ENCODE data around the gene KIAA0513. TPM values are rescaled to one million over a fixed set of nuclear protein-coding genes. Genes with fewer than 3 reads are reported as not detected.
A peak's percentile ranks its signal among the peaks of the same experiment; 100 is the strongest.

The KIAA0513 gene
- total RNA-seq, 4 donors from 2014 or later = 8.2 to 22.4 (median 21.4) TPM

DNA sequence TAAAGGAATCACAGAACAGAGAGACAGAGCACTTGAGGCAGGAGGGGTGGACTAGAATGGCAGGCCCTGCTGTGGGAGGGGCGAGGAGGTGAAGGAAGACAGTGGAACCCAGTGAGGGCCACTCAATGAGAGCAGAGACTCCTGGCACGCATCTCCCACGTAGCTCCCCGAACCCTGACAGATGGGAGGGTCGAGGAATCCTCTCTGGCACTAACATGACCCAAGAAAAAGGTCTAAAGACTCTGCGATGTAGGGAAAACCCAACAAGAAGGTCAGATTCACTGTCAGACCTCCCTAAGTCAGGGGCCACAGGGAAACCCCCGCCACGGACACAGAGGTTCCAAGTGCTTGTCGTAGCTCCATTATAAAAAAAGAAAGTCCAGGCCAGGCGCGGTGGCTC is 31.2 kb upstream of the KIAA0513 start:
- Histone ChIP-seq H3K4me1 (peaks cover 21 to 40% of the 10 kb centered on the region in 2 donors), H3K27me3 (no peaks in the 10 kb centered on the region), H3K9me3 (no peaks in the 10 kb centered on the region), H3K36me3 (peaks cover 0 to 21% of the 10 kb centered on the region in 2 donors), H3K27ac (peak overlapping the region; percentile 70 to 84 (median 78)), H3K4me3 (no peak overlapping the region)
- ATAC-seq (no peak), DNase-seq (no peak)
- in situ Hi-C loops (cut with MboI; ENCODE audit: low sequenced_read_pairs in 4 of 4) (loop anchor here in 1 of 4 donors (25.0 kb wide), 1 partner anchor 484 kb away; the partner anchor contains the start of gene MEAK7), intact Hi-C loops (cut with DNase I; ENCODE audit: low total_unique reads) (no loop called here)
- no peak for TF ChIP-seq CTCF (IDR thresholded peaks at IDR 0.05 in 4 of 5, conservative IDR thresholded peaks at IDR 0.05 in 1 of 5)
- TF ChIP-seq POLR2A (IDR thresholded peaks at IDR 0.05) = no peak

DNA sequence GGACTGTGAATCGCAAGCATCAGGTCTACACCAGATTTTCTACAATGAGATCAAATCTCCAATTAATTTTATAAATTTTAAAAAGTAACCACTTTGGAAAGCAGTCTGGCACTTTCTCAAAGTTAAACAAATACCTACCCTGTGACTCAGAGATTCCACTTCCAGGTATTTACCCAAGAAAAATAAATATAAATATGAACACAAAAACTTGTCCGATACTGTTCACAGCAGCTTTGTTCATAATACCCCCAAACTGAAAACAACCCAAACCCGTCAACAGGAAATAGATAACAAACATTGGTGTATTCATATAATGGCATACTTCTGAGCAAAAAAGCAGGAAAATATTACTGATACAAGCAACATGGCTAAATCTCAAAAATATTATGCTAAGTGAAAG is 28.4 kb upstream of the KIAA0513 start:
- TF ChIP-seq POLR2A (IDR thresholded peaks at IDR 0.05) (no peak), CTCF (IDR thresholded peaks at IDR 0.05 in 4 of 5, conservative IDR thresholded peaks at IDR 0.05 in 1 of 5) (no peak)
- DNase-seq = no peak
- peak overlapping the region; percentile 1 to 83 (median 48) for H3K27ac ChIP-seq
- no peaks in the 10 kb centered on the region for H3K27me3 ChIP-seq
- H3K36me3 ChIP-seq = peaks cover 0 to 12% of the 10 kb centered on the region in 2 donors
- in situ Hi-C loops (cut with MboI; ENCODE audit: low sequenced_read_pairs in 4 of 4) = loop anchor here in 1 of 4 donors (25.0 kb wide), 1 partner anchor 487 kb away; the partner anchor contains the start of gene MEAK7
- H3K4me1 ChIP-seq = peaks cover 43 to 60% of the 10 kb centered on the region in 2 donors
- no peak overlapping the region for H3K4me3 ChIP-seq
- H3K9me3 ChIP-seq = no peaks in the 10 kb centered on the region
- no peak for ATAC-seq
- intact Hi-C loops (cut with DNase I; ENCODE audit: low total_unique reads) = no loop called here

DNA sequence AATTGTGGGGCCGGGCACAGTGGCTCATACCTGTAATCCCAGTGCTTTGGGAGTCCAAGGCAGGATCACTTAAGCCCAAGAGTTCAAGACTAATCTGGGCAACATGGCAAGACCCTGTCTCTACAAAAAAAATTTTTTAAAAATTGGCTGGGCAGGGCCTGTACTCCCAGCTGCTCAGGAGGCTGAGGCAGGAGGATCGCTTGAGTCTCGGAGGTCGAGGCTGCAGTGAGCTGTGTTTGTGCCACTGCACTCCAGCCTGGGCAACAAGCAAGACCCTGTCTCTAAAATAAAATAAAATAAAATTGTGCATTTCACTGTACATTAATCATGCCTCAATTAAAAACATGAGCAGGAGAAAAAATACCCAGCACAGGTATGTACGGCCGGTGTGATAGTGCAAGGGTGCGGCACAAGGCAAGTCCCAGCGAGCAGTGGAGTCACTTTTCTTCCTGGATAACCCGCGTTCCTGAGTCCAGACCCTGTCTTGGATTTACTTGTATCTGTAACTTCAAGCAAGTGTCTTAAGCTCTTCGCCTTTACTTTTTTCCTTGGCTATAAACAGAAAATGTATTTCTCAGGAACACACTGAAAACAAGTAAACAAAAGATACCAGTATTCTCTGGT is 27.6 kb upstream of the KIAA0513 start:
- intact Hi-C loops (cut with DNase I; ENCODE audit: low total_unique reads) = no loop called here

DNA sequence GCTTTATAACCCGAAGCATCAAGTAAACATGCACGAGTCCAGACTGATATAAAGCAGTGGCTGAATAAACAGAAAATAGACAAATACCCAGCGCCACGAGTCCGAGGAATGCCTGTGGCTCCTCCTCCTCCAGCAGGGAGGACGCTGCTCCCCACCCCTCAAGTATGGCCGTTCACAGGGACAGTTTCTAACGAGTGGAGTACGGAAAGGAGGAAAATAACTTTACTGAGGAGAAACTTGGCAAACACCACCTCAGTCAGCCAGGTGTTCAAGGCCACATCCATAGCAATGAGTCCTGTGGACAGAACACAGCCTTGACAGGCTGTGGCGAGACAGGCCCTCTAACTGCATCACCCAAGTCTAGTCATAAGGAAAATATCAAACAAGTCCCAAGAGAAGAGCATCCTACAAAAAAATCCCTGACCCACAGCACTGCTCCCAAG is 25.5 kb upstream of the KIAA0513 start:
- TF ChIP-seq CTCF (IDR thresholded peaks at IDR 0.05 in 4 of 5, conservative IDR thresholded peaks at IDR 0.05 in 1 of 5) = no peak
- no peak for TF ChIP-seq POLR2A (IDR thresholded peaks at IDR 0.05)
- intact Hi-C loops (cut with DNase I; ENCODE audit: low total_unique reads) = no loop called here
- Histone ChIP-seq H3K4me3 (peak overlapping the region in 3 of 4 donors; percentile 25 to 33 (median 32)), H3K36me3 (no peaks in the 10 kb centered on the region), H3K27ac (peak overlapping the region; percentile 71 to 83 (median 78)), H3K27me3 (no peaks in the 10 kb centered on the region), H3K9me3 (no peaks in the 10 kb centered on the region), H3K4me1 (peaks cover 63 to 71% of the 10 kb centered on the region in 2 donors)
- in situ Hi-C loops (cut with MboI; ENCODE audit: low sequenced_read_pairs in 4 of 4) = no loop called here
- DNase-seq (no peak), ATAC-seq (no peak)

More for the DNA sequence above, 27.6 kb upstream of the KIAA0513 start:
- DNase-seq (no peak), ATAC-seq (no peak)
- Histone ChIP-seq H3K27ac (peak overlapping the region; percentile 14 to 83 (median 58)), H3K4me3 (no peak overlapping the region), H3K9me3 (no peaks in the 10 kb centered on the region), H3K4me1 (peaks cover 47 to 62% of the 10 kb centered on the region in 2 donors), H3K27me3 (no peaks in the 10 kb centered on the region), H3K36me3 (peaks cover 0 to 7% of the 10 kb centered on the region in 2 donors)
- TF ChIP-seq POLR2A (IDR thresholded peaks at IDR 0.05) (no peak), CTCF (IDR thresholded peaks at IDR 0.05 in 4 of 5, conservative IDR thresholded peaks at IDR 0.05 in 1 of 5) (no peak)
- in situ Hi-C loops (cut with MboI; ENCODE audit: low sequenced_read_pairs in 4 of 4) = loop anchor here in 1 of 4 donors (25.0 kb wide), 1 partner anchor 488 kb away; the partner anchor contains the start of gene MEAK7

Data from gastrocnemius medialis (tissue), 4 donors.